ENCODE data around the gene PPIB.

- no peak for TF ChIP-seq EZH2phosphoT487 (IDR thresholded peaks at IDR 0.05; ENCODE audit: insufficient read depth, low read depth)
- TF ChIP-seq EZH2 (IDR thresholded peaks at IDR 0.05; ENCODE audit: insufficient read depth, poor library complexity, severe bottlenecking) = no peak
Observed at GRCh38 chr15:64130159-64130558, 32.7 kb downstream of the PPIB start.
